Ascending aorta (tissue), 2 donors: ENCODE data around the gene PLCG1. TPM values are rescaled to one million over a fixed set of nuclear protein-coding genes. Genes with fewer than 3 reads are reported as not detected.

Experiments used
- DNase-seq, 2 donors: peaks; one replicate each; pipeline ENCODE4 v3.0.0-alpha.2; 2019; ENCODE audit warnings: low spot score in 2 of 2
- H3K27ac ChIP-seq, 2 donors: fragments of 200-600 bp; sonication (generic); one replicate each; pipeline ENCODE4 v1.5.1; 2016 to 2017; ENCODE audit warnings: mild to moderate bottlenecking in 1 of 2
- H3K27me3 ChIP-seq: fragments of 200-600 bp; sonication (generic); one replicate; pipeline ENCODE4 v1.5.1; 2017
- H3K36me3 ChIP-seq, 2 donors: fragments of 200-600 bp; sonication (generic); one replicate each; pipeline ENCODE4 v1.5.1; 2016
- H3K4me1 ChIP-seq, 2 donors: fragments of 200-600 bp; sonication (generic); one replicate each; pipeline ENCODE4 v1.5.1; 2016 to 2017; ENCODE audit warnings: mild to moderate bottlenecking in 1 of 2
- H3K4me3 ChIP-seq, 2 donors: fragments of 200-600 bp; sonication (generic); one replicate each; pipeline ENCODE4 v1.5.1; 2016 to 2017; ENCODE audit warnings: mild to moderate bottlenecking in 1 of 2
- H3K9me3 ChIP-seq, 2 donors: fragments of 200-600 bp; sonication (generic); one replicate each; pipeline ENCODE4 v1.5.1; 2016
- CTCF ChIP-seq, 3 experiments: fragments of 200-600 bp in 2 of 3; fragments of 450-650 bp in 1 of 3; sonication (generic) in 2 of 3; IDR thresholded peaks; one replicate each; pipeline ENCODE4 v1.5.1; 2016 to 2019; ENCODE audit warnings: antibody characterized with exemption in 3 of 3, mild to moderate bottlenecking in 1 of 3, moderate library complexity in 1 of 3
- intact Hi-C: fragments of 100-400 bp; cut with DNase I; formaldehyde crosslinking; loops from one replicate; pipeline ENCODE4 v1.15.1; 2023
- total RNA-seq: library from RNA; depleted of rRNA; stranded (reverse); fragments of >200 nt; gene quantifications from one replicate; pipeline ENCODE4 v1.1.0, GENCODE V29; 2016

Gene PLCG1
- total RNA-seq, 1 donor from 2014 or later = 168 TPM

- Histone ChIP-seq H3K36me3 (no peaks in the 10 kb centered on the region), H3K4me3 (no peak overlapping the region), H3K4me1 (peaks cover 13 to 52% of the 10 kb centered on the region in 2 donors), H3K27ac (peak overlapping the region; percentile 86 to 95), H3K9me3 (no peaks in the 10 kb centered on the region), H3K27me3 (no peaks in the 10 kb centered on the region)
- no peak for DNase-seq
- intact Hi-C loops = no loop called here
- no peak for TF ChIP-seq CTCF (IDR thresholded peaks at IDR 0.05)
These were observed 10.4 kb downstream of the PLCG1 start for GRCh38 chr20:41147767-41148191.

DNA sequence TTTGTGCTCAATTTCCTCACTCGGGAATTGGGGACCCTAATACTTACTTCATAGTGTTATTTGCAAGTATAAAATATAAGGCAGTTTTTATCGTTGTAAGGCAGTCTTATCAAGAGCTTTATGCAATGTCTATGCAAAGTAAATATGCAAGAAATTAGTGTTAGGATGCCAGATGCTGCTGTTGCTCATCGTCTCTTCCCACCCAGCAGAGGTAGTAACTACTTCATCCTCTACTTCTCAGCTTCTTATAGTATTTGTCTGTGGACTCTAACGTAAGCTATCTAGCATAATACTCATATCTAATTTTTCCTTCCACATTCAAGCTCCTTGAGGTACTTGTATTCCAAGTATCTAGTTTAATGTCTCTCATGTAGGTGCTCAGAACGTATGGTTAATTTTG, 11.6 kb downstream of the PLCG1 start:
- H3K4me1 ChIP-seq = peaks cover 13 to 50% of the 10 kb centered on the region in 2 donors
- no peak overlapping the region for H3K4me3 ChIP-seq
- DNase-seq = no peak
- H3K36me3 ChIP-seq = no peaks in the 10 kb centered on the region
- intact Hi-C loops = no loop called here
- no peak for TF ChIP-seq CTCF (IDR thresholded peaks at IDR 0.05)
- H3K27ac ChIP-seq = peak overlapping the region; percentile 86 to 95
- no peaks in the 10 kb centered on the region for H3K27me3 ChIP-seq
- no peaks in the 10 kb centered on the region for H3K9me3 ChIP-seq

- Histone ChIP-seq H3K4me3 (no peak overlapping the region), H3K27me3 (no peaks in the 10 kb centered on the region), H3K9me3 (no peaks in the 10 kb centered on the region), H3K27ac (peak overlapping the region in 1 of 2 donors; percentile 18), H3K4me1 (peaks cover 17 to 50% of the 10 kb centered on the region in 2 donors), H3K36me3 (no peaks in the 10 kb centered on the region)
- no peak for TF ChIP-seq CTCF (IDR thresholded peaks at IDR 0.05)
- DNase-seq = no peak
- intact Hi-C loops = no loop called here
These were observed 13.3 kb downstream of the PLCG1 start for GRCh38 chr20:41150664-41151063.

DNA sequence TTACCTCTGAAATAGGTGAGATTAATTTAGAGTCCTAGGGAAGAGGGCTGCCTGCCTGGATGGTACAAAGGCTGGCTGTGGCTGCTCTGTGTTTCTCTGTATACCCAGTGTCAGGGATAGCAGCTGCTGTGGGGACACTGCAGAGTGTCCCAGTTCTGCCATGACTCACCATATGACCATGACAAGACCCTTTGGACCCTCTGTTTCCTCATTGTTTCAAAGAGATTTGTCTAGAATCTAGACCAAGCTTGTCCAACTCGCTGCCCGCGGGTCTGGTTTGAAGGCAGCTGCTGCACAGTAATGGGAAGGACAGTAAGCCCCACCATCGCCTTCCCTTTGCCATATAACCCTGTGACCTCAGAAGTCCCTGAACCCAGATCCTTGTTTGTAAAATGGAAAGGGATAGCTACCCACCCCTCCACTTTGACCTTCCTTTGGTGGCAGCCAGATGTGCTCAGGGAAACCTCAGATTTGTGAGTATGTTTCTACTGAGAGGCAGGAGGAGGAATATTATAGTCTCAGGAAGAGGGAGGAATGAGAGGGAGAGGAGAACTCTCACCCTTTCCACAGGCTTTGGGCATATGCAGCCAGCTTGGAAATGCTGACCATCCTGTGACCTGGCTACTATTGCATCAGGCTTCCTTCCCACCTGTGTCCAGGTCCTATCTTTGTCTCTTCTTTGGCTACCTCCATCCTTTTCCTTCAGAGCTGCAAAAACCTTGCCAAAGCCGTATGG, 14.0 kb downstream of the PLCG1 start:
- H3K27ac ChIP-seq = peak overlapping the region in 1 of 2 donors; percentile 18
- H3K4me3 ChIP-seq = no peak overlapping the region
- TF ChIP-seq CTCF (IDR thresholded peaks at IDR 0.05) = no peak
- no peak for DNase-seq
- H3K9me3 ChIP-seq = no peaks in the 10 kb centered on the region
- intact Hi-C loops = no loop called here
- no peaks in the 10 kb centered on the region for H3K36me3 ChIP-seq
- H3K4me1 ChIP-seq = peaks cover 12 to 44% of the 10 kb centered on the region in 2 donors
- no peaks in the 10 kb centered on the region for H3K27me3 ChIP-seq

GRCh38 chr20:41152108-41152757, 14.9 kb downstream of the PLCG1 start:
- Histone ChIP-seq H3K4me3 (no peak overlapping the region), H3K9me3 (no peaks in the 10 kb centered on the region), H3K27me3 (no peaks in the 10 kb centered on the region), H3K27ac (peak overlapping the region in 1 of 2 donors; percentile 39), H3K4me1 (peaks cover 9 to 38% of the 10 kb centered on the region in 2 donors), H3K36me3 (no peaks in the 10 kb centered on the region)
- intact Hi-C loops = no loop called here
- TF ChIP-seq CTCF (IDR thresholded peaks at IDR 0.05) = no peak
- DNase-seq = no peak
